ENCODE measurements around the gene SORL1. TPM values are rescaled to one million over a fixed set of nuclear protein-coding genes. Genes with fewer than 3 reads are reported as not detected.

The SORL1 gene
- total RNA-seq, 1 experiment from 2014 or later = 4.9 TPM

- TF ChIP-seq CTCF (conservative IDR thresholded peaks at IDR 0.05) (no peak), EZH2 (IDR thresholded peaks at IDR 0.05; ENCODE audit: low read depth) (no peak)
- intact Hi-C loops (cut with micrococcal nuclease; ENCODE audit: unreplicated experiment) = no loop called here
- H3K9me2 ChIP-seq (ENCODE audit: insufficient read depth) = no peaks in the 10 kb centered on the region
- no peaks in the 10 kb centered on the region for H3K4me1 ChIP-seq (replicated peaks; ENCODE audit: insufficient read depth)
- BruUV-seq (replicated peaks) = no TSS peak
- H3K27me3 ChIP-seq (ENCODE audit: insufficient read depth, low read depth) = peaks cover 27% of the 10 kb centered on the region
- DNase-seq = no peak
- no peaks in the 10 kb centered on the region for H3K9me3 ChIP-seq (ENCODE audit: insufficient read depth, low read depth)
- H3K36me3 ChIP-seq (ENCODE audit: low read depth) = no peaks in the 10 kb centered on the region
- H3K79me2 ChIP-seq (ENCODE audit: low read depth) = no peaks in the 10 kb centered on the region
- ChIA-PET POLR2A (ENCODE audit: unreplicated experiment) (no interaction called here), CTCF (no interaction called here)
- no peaks in the 10 kb centered on the region for H4K20me1 ChIP-seq (ENCODE audit: insufficient read depth)
- no peak overlapping the region for H3K4me2 ChIP-seq
- H2AFZ ChIP-seq = no peak overlapping the region
- no peak overlapping the region for H3K4me3 ChIP-seq
- no peak overlapping the region for H3K27ac ChIP-seq
- H3F3A ChIP-seq (ENCODE audit: insufficient read depth, low read depth) = no peaks in the 10 kb centered on the region
These were observed 20.1 kb upstream of the SORL1 start for GRCh38 chr11:121431820-121432526.

GRCh38 chr11:121435132-121435531 lies 17.0 kb upstream of the SORL1 start:
- Histone ChIP-seq H3K36me3 (ENCODE audit: low read depth) (no peaks in the 10 kb centered on the region), H3K4me2 (no peak overlapping the region), H3K4me3 (no peak overlapping the region), H3K9me3 (ENCODE audit: insufficient read depth, low read depth) (no peaks in the 10 kb centered on the region), H3K79me2 (ENCODE audit: low read depth) (no peaks in the 10 kb centered on the region), H3F3A (ENCODE audit: insufficient read depth, low read depth) (no peaks in the 10 kb centered on the region), H4K20me1 (ENCODE audit: insufficient read depth) (no peaks in the 10 kb centered on the region), H3K4me1 (replicated peaks; ENCODE audit: insufficient read depth) (no peaks in the 10 kb centered on the region), H3K27ac (no peak overlapping the region), H3K9me2 (ENCODE audit: insufficient read depth) (no peaks in the 10 kb centered on the region), H3K27me3 (ENCODE audit: insufficient read depth, low read depth) (peaks cover 24% of the 10 kb centered on the region; the same call in 1 of the 2 replicates), H2AFZ (no peak overlapping the region)
- no TSS peak for BruUV-seq (replicated peaks)
- no peak for DNase-seq
- ChIA-PET CTCF (no interaction called here), POLR2A (ENCODE audit: unreplicated experiment) (no interaction called here)
- intact Hi-C loops (cut with micrococcal nuclease; ENCODE audit: unreplicated experiment) = no loop called here
- TF ChIP-seq EZH2 (IDR thresholded peaks at IDR 0.05; ENCODE audit: low read depth) = no peak
- TF ChIP-seq CTCF (conservative IDR thresholded peaks at IDR 0.05) = no peak

GRCh38 chr11:121435551-121436511 lies 16.3 kb upstream of the SORL1 start:
- Histone ChIP-seq H3K4me3 (no peak overlapping the region), H3K79me2 (ENCODE audit: low read depth) (no peaks in the 10 kb centered on the region), H3K9me3 (ENCODE audit: insufficient read depth, low read depth) (no peaks in the 10 kb centered on the region), H4K20me1 (ENCODE audit: insufficient read depth) (no peaks in the 10 kb centered on the region), H3K9me2 (ENCODE audit: insufficient read depth) (no peaks in the 10 kb centered on the region), H3K27ac (no peak overlapping the region), H3K27me3 (ENCODE audit: insufficient read depth, low read depth) (peaks cover 24% of the 10 kb centered on the region; the same call in 1 of the 2 replicates), H3K4me2 (no peak overlapping the region), H3K4me1 (replicated peaks; ENCODE audit: insufficient read depth) (no peaks in the 10 kb centered on the region), H2AFZ (no peak overlapping the region), H3K36me3 (ENCODE audit: low read depth) (no peaks in the 10 kb centered on the region), H3F3A (ENCODE audit: insufficient read depth, low read depth) (no peaks in the 10 kb centered on the region)
- POLR2A ChIA-PET (ENCODE audit: unreplicated experiment) = no interaction called here
- BruUV-seq (replicated peaks) = no TSS peak
- CTCF ChIA-PET = no interaction called here
- intact Hi-C loops (cut with micrococcal nuclease; ENCODE audit: unreplicated experiment) = no loop called here
- TF ChIP-seq EZH2 (IDR thresholded peaks at IDR 0.05; ENCODE audit: low read depth) (no peak), CTCF (conservative IDR thresholded peaks at IDR 0.05) (no peak)
- no peak for DNase-seq
